Large intestine (tissue), 3 donors: ENCODE data around the gene ZNF625. TPM values are rescaled to one million over a fixed set of nuclear protein-coding genes. Genes with fewer than 3 reads are reported as not detected.
A peak's percentile ranks its signal among the peaks of the same experiment; 100 is the strongest.
"Not testable (repeated sequence)": the region's sequence is repeated elsewhere in the genome, so short reads cannot be mapped to it uniquely, and the experiment has no call there.

Experiments used
- DNase-seq, 2 donors: peaks; one replicate each; pipeline versions ENCODE4 v3.0.0 to v3.0.0-alpha.2; 2013
- H3K27ac ChIP-seq: one replicate; pipeline ENCODE4 v1.5.1; 2013; ENCODE audit warnings: low read length
- H3K27me3 ChIP-seq: 2 replicates; pipeline ENCODE4 v1.6.1; 2013; ENCODE audit warnings: low read length; ENCODE audit not compliant: control insufficient read depth, insufficient read depth
- H3K36me3 ChIP-seq: 2 replicates; pipeline ENCODE4 v1.6.1; 2013; ENCODE audit warnings: low read length; ENCODE audit not compliant: control insufficient read depth, insufficient read depth
- H3K4me1 ChIP-seq: one replicate; pipeline ENCODE4 v1.6.1; 2013; ENCODE audit warnings: low read length; ENCODE audit not compliant: control insufficient read depth, insufficient read depth
- H3K4me3 ChIP-seq: one replicate; pipeline ENCODE4 v1.5.1; 2013; ENCODE audit warnings: low read length
- H3K9me3 ChIP-seq: one replicate; pipeline ENCODE4 v1.6.1; 2013; ENCODE audit warnings: mild to moderate bottlenecking, low read depth, low read length, moderate library complexity; ENCODE audit not compliant: control insufficient read depth
- WGBS: methylation state at CpG from one replicate; pipeline ENCODE4 v1.1.5; 2013; ENCODE audit warnings: low lambda C conversion rate; ENCODE audit not compliant: insufficient coverage; 5-methylcytosine and 5-hydroxymethylcytosine counted together
- polyA plus RNA-seq: library from polyadenylated mRNA; unstranded; fragments of 120-200 nt; gene quantifications from one replicate; pipeline ENCODE4 v1.2.1, GENCODE V29; 2013

The ZNF625 gene
- polyA plus RNA-seq, 1 donor: 3.5 TPM

GRCh38 chr19:12139269-12139668 lies 17.3 kb downstream of the ZNF625 start:
- DNase-seq: no peak
- Histone ChIP-seq H3K4me1 (peaks cover 8% of the 10 kb centered on the region), H3K27ac (peak overlapping the region; percentile 96), H3K9me3 (peaks cover 25% of the 10 kb centered on the region), H3K4me3 (peak overlapping the region; percentile 96), H3K36me3 (peaks cover 30% of the 10 kb centered on the region), H3K27me3 (no peaks in the 10 kb centered on the region)
- WGBS: 10% methylated on average over 2 of the region's 13 CpGs

GRCh38 chr19:12137221-12137940 lies 19.2 kb downstream of the ZNF625 start:
- H3K27me3 ChIP-seq: no peaks in the 10 kb centered on the region
- H3K4me1 ChIP-seq: peaks cover 8% of the 10 kb centered on the region
- H3K4me3 ChIP-seq: no peak overlapping the region
- no peak overlapping the region for H3K27ac ChIP-seq
- no CpG with 5 or more reads among the region's 7 CpGs for WGBS
- peak in 1 of 2 donors; percentile 7 for DNase-seq
- H3K9me3 ChIP-seq: peaks cover 37% of the 10 kb centered on the region
- peaks cover 45% of the 10 kb centered on the region for H3K36me3 ChIP-seq

- WGBS: no CpG with 5 or more reads among the region's 3 CpGs
Measured at GRCh38 chr19:12133069-12133468, 23.5 kb downstream of the ZNF625 start.

GRCh38 chr19:12126707-12127106 lies 29.8 kb downstream of the ZNF625 start:
- Histone ChIP-seq H3K27ac (no peak overlapping the region), H3K9me3 (peaks cover 21% of the 10 kb centered on the region), H3K27me3 (no peaks in the 10 kb centered on the region), H3K4me3 (no peak overlapping the region), H3K4me1 (no peaks in the 10 kb centered on the region), H3K36me3 (peaks cover under 1% of the 10 kb centered on the region)
- WGBS: no CpG with 5 or more reads among the region's 2 CpGs
- DNase-seq: no peak

More at GRCh38 chr19:12133069-12133468, 23.5 kb downstream of the ZNF625 start:
- Histone ChIP-seq H3K9me3 (peaks cover 64% of the 10 kb centered on the region), H3K36me3 (peaks cover 52% of the 10 kb centered on the region), H3K27ac (no peak overlapping the region), H3K4me3 (no peak overlapping the region), H3K27me3 (no peaks in the 10 kb centered on the region), H3K4me1 (no peaks in the 10 kb centered on the region)
- no peak for DNase-seq

- WGBS: no CpG with 5 or more reads among the region's 33 CpGs
- H3K9me3 ChIP-seq: peaks cover 9% of the 10 kb centered on the region
- DNase-seq: no peak
- H3K27me3 ChIP-seq: no peaks in the 10 kb centered on the region
- no peak overlapping the region for H3K4me3 ChIP-seq
- H3K36me3 ChIP-seq: peaks cover 6% of the 10 kb centered on the region
- no peaks in the 10 kb centered on the region for H3K4me1 ChIP-seq
- H3K27ac ChIP-seq: no peak overlapping the region
Measured at GRCh38 chr19:12117201-12117970, 39.1 kb downstream of the ZNF625 start.

- no peak overlapping the region for H3K4me3 ChIP-seq
- no peaks in the 10 kb centered on the region for H3K4me1 ChIP-seq
- no peak overlapping the region for H3K27ac ChIP-seq
- no peaks in the 10 kb centered on the region for H3K27me3 ChIP-seq
- peaks cover 18% of the 10 kb centered on the region for H3K9me3 ChIP-seq
- peaks cover 28% of the 10 kb centered on the region for H3K36me3 ChIP-seq
- no peak for DNase-seq
- 92% methylated on average over 4 of the region's 5 CpGs for WGBS
Measured at GRCh38 chr19:12113121-12113520, 43.4 kb downstream of the ZNF625 start.

GRCh38 chr19:12112701-12113100 lies 43.8 kb downstream of the ZNF625 start:
- H3K27me3 ChIP-seq: no peaks in the 10 kb centered on the region
- no peak for DNase-seq

GRCh38 chr19:12111943-12112637 lies 44.4 kb downstream of the ZNF625 start:
- 67% methylated on average over 1 of the region's 8 CpGs for WGBS
- H3K4me3 ChIP-seq: no peak overlapping the region
- no peak overlapping the region for H3K27ac ChIP-seq
- no peak for DNase-seq
- no peaks in the 10 kb centered on the region for H3K27me3 ChIP-seq
- H3K4me1 ChIP-seq: no peaks in the 10 kb centered on the region
- H3K9me3 ChIP-seq: peaks cover 10% of the 10 kb centered on the region
- peaks cover 28% of the 10 kb centered on the region for H3K36me3 ChIP-seq

More at GRCh38 chr19:12112701-12113100, 43.8 kb downstream of the ZNF625 start:
- H3K27ac ChIP-seq: no peak overlapping the region
- no peak overlapping the region for H3K4me3 ChIP-seq
- H3K36me3 ChIP-seq: peaks cover 28% of the 10 kb centered on the region
- H3K9me3 ChIP-seq: peaks cover 14% of the 10 kb centered on the region
- H3K4me1 ChIP-seq: no peaks in the 10 kb centered on the region
- WGBS: 100% methylated on average over 1 of the region's 8 CpGs

- peaks cover 13% of the 10 kb centered on the region for H3K9me3 ChIP-seq
Measured at GRCh38 chr19:12111176-12111575, 45.4 kb downstream of the ZNF625 start.

GRCh38 chr19:12103909-12104308 lies 52.6 kb downstream of the ZNF625 start:
- 92% methylated on average over 2 of the region's 4 CpGs for WGBS
- not testable (repeated sequence) for DNase-seq, H3K36me3 ChIP-seq

More at GRCh38 chr19:12111176-12111575, 45.4 kb downstream of the ZNF625 start:
- Histone ChIP-seq H3K4me1 (no peaks in the 10 kb centered on the region), H3K27me3 (no peaks in the 10 kb centered on the region), H3K4me3 (no peak overlapping the region), H3K36me3 (peaks cover 28% of the 10 kb centered on the region), H3K27ac (no peak overlapping the region)
- no peak for DNase-seq
- no CpG with 5 or more reads among the region's 2 CpGs for WGBS

More at GRCh38 chr19:12103909-12104308, 52.6 kb downstream of the ZNF625 start:
- H3K27me3 ChIP-seq, H3K4me1 ChIP-seq, H3K4me3 ChIP-seq, H3K27ac ChIP-seq, H3K9me3 ChIP-seq: not testable (repeated sequence)
